HCT116 (cell line): ENCODE data around the gene TSPEAR. TPM values are rescaled to one million over a fixed set of nuclear protein-coding genes. Genes with fewer than 3 reads are reported as not detected.

Source experiments
- ATAC-seq: fragments of 200-7000 bp; cut with Tn5 transposase; 2 replicates; pipeline ENCODE4 v1.9.1; 2020; ENCODE audit warnings: mild to moderate bottlenecking, moderate library complexity
- BruUV-seq: library from RNA; stranded (reverse); fragments of 400-500 nt; replicated peaks from 2 replicates; lab custom pipeline; 2021; lab: Mats Ljungman, UMichigan
- CTCF ChIA-PET: fragments of 300-600 bp; sonication (Branson Sonifier 250); formaldehyde crosslinking; loops from one replicate; lab custom pipeline; 2021; ENCODE audit warnings: antibody characterized with exemption; lab: Charles Lee
- POLR2A ChIA-PET: fragments of 300-600, 350-600 bp; sonication (Branson Sonifier 250); formaldehyde crosslinking; loops from one replicate; lab custom pipeline; 2021; ENCODE audit warnings: antibody characterized with exemption; lab: Charles Lee
- RAD21 ChIA-PET, 2 experiments: fragments of 300-600 bp; sonication (Branson Sonifier 250); formaldehyde crosslinking; loops; one replicate each; lab custom pipeline; 2023; ENCODE audit warnings: low total read pairs in 2 of 2; ENCODE audit not compliant: uncharacterized antibody in 2 of 2, unreplicated experiment in 2 of 2, low non-redundant PET in 1 of 2; lab: Charles Lee
- DNase-seq: peaks from one replicate; pipeline ENCODE4 v3.0.0-alpha.2; 2010; ENCODE audit warnings: low read depth, low spot score
- H2AFZ ChIP-seq: fragments of 200-600 bp; shearing (Covaris generic), sonication (generic); 2 replicates; pipeline ENCODE4 v1.6.1; 2017; ENCODE audit warnings: low read depth, mixed run types, mixed read lengths, antibody characterized with exemption, low read length; ENCODE audit not compliant: poor library complexity, severe bottlenecking
- H3K27ac ChIP-seq: 2 replicates; pipeline ENCODE4 v1.5.1; 2012; ENCODE audit warnings: low read depth, low read length
- H3K27me3 ChIP-seq: fragments of 200-600 bp; sonication (generic); 2 replicates; pipeline ENCODE4 v1.6.1; 2016; ENCODE audit warnings: mixed run types, low read length, mixed read lengths; ENCODE audit not compliant: insufficient read depth
- H3K36me3 ChIP-seq, 2 experiments: fragments of 200-500 bp in 1 of 2; fragments of 200-600 bp in 1 of 2; sonication (Bioruptor generic) in 1 of 2; sonication (generic) in 1 of 2; 2 replicates each; pipeline versions ENCODE4 v1.5.1 to v1.6.1; 2014 to 2016; ENCODE audit warnings: low read length in 2 of 2, inconsistent platforms in 1 of 2, mixed read lengths in 1 of 2, mixed run types in 1 of 2; ENCODE audit not compliant: insufficient read depth in 2 of 2, control insufficient read depth in 1 of 2
- H3K4me1 ChIP-seq, 2 experiments: fragments of 200-600 bp in 1 of 2; sonication (generic) in 1 of 2; 2 replicates each; pipeline versions ENCODE4 v1.5.1 to v1.6.1; 2012 to 2017; ENCODE audit warnings: low read length in 2 of 2, inconsistent platforms in 1 of 2, mild to moderate bottlenecking in 1 of 2, mixed read lengths in 1 of 2, mixed run types in 1 of 2, moderate library complexity in 1 of 2; ENCODE audit not compliant: insufficient read depth in 2 of 2, control insufficient read depth in 1 of 2
- H3K4me2 ChIP-seq: fragments of 200-600 bp; sonication (generic); 2 replicates; pipeline ENCODE4 v1.6.1; 2017; ENCODE audit warnings: mixed run types, low read length, mixed read lengths
- H3K4me3 ChIP-seq, 2 experiments: fragments of 200-600 bp in 1 of 2; sonication (generic) in 1 of 2; replicated peaks in 1 of 2; 2 replicates each; pipeline ENCODE4 v1.5.1; 2011 to 2016; ENCODE audit warnings: low read length in 2 of 2, control low read depth in 1 of 2, low read depth in 1 of 2, mild to moderate bottlenecking in 1 of 2, mixed read lengths in 1 of 2, mixed run types in 1 of 2
- H3K79me2 ChIP-seq: fragments of 200-600 bp; sonication (generic); 2 replicates; pipeline ENCODE4 v1.6.1; 2017; ENCODE audit warnings: mild to moderate bottlenecking, mixed run types, low read length, moderate library complexity, mixed read lengths; ENCODE audit not compliant: insufficient read depth
- H3K9ac ChIP-seq: fragments of 200-600 bp; sonication (generic); 2 replicates; pipeline ENCODE4 v1.6.1; 2016; ENCODE audit warnings: low read length, mixed read lengths
- H3K9me2 ChIP-seq: fragments of 200-600 bp; sonication (generic), shearing (Covaris generic); 2 replicates; pipeline ENCODE4 v1.6.1; 2017; ENCODE audit warnings: mixed run types, mild to moderate bottlenecking, moderate library complexity; ENCODE audit not compliant: insufficient read depth
- H3K9me3 ChIP-seq, 2 experiments: fragments of 200-500 bp in 1 of 2; fragments of 200-600 bp in 1 of 2; sonication (Bioruptor generic) in 1 of 2; sonication (generic) in 1 of 2; 2 replicates each; pipeline ENCODE4 v1.6.1; 2014 to 2017; ENCODE audit warnings: low read length in 2 of 2, mixed read lengths in 2 of 2, inconsistent platforms in 1 of 2, low read depth in 1 of 2, mild to moderate bottlenecking in 1 of 2, mixed run types in 1 of 2, moderate library complexity in 1 of 2; ENCODE audit not compliant: control insufficient read depth in 1 of 2, insufficient read depth in 1 of 2
- H4K20me1 ChIP-seq: fragments of 200-600 bp; sonication (generic), shearing (Covaris generic); 2 replicates; pipeline ENCODE4 v1.6.1; 2017; ENCODE audit warnings: mixed run types, mild to moderate bottlenecking, moderate library complexity; ENCODE audit not compliant: insufficient read depth
- CBX3 ChIP-seq: IDR thresholded peaks from 2 replicates; pipeline ENCODE4 v1.6.1; 2012; ENCODE audit warnings: low read depth
- CEBPB ChIP-seq: IDR thresholded peaks from 2 replicates; pipeline ENCODE4 v1.6.1; 2012; ENCODE audit warnings: low read depth
- ELF1 ChIP-seq: IDR thresholded peaks from 2 replicates; pipeline ENCODE4 v1.6.1; 2012; ENCODE audit warnings: low read depth, borderline replicate concordance
- EZH2 ChIP-seq: fragments of 200-600 bp; sonication (generic); IDR thresholded peaks from 2 replicates; pipeline ENCODE4 v1.6.1; 2017; ENCODE audit warnings: antibody characterized with exemption, mixed run types
- EZH2phosphoT487 ChIP-seq: fragments of 200-600 bp; IDR thresholded peaks from 2 replicates; pipeline ENCODE4 v1.6.1; 2018; ENCODE audit warnings: antibody characterized with exemption, borderline replicate concordance
- FOSL1 ChIP-seq: IDR thresholded peaks from 2 replicates; pipeline ENCODE4 v1.6.1; 2012; ENCODE audit warnings: low read depth
- JUND ChIP-seq: IDR thresholded peaks from 2 replicates; pipeline ENCODE4 v1.6.1; 2012
- POLR2AphosphoS5 ChIP-seq: IDR thresholded peaks from 2 replicates; pipeline ENCODE4 v1.6.1; 2011; ENCODE audit warnings: mild to moderate bottlenecking, low read depth, low read length, moderate library complexity
- RAD21 ChIP-seq: IDR thresholded peaks from 2 replicates; pipeline ENCODE4 v1.6.1; 2012; ENCODE audit warnings: low read depth, mild to moderate bottlenecking
- SIN3A ChIP-seq: IDR thresholded peaks from 2 replicates; pipeline ENCODE4 v1.6.1; 2012; ENCODE audit warnings: low read depth
- SRF ChIP-seq: IDR thresholded peaks from 2 replicates; pipeline ENCODE4 v1.6.1; 2012; ENCODE audit warnings: low read depth
- ZFX ChIP-seq: fragments of 450-650 bp; IDR thresholded peaks from 2 replicates; pipeline ENCODE4 v1.6.1; 2017
- intact Hi-C: fragments of 100-400 bp; cut with micrococcal nuclease; formaldehyde crosslinking; loops from 2 replicates; pipeline ENCODE4 v1.10.0; 2022
- total RNA-seq: library from RNA; stranded (reverse); gene quantifications from one replicate; pipeline ENCODE4 v1.2.1, GENCODE V29; 2021; ENCODE audit not compliant: unreplicated experiment
- TF ChIP-seq, protein P1 (sequence below), 3 experiments: fragments of 200-600 bp in 1 of 3; sonication (generic) in 1 of 3; IDR thresholded peaks in 2 of 3; conservative IDR thresholded peaks in 1 of 3; 2 replicates each; pipeline ENCODE4 v1.5.1; 2012 to 2017; ENCODE audit warnings: low read depth in 2 of 3, low read length in 2 of 3, antibody characterized with exemption in 1 of 3, borderline replicate concordance in 1 of 3, control low read depth in 1 of 3, mild to moderate bottlenecking in 1 of 3, mixed read lengths in 1 of 3, mixed run types in 1 of 3, moderate library complexity in 1 of 3; ENCODE audit not compliant: insufficient read depth in 1 of 3
- TF ChIP-seq, protein P2 (sequence below): IDR thresholded peaks from 2 replicates; pipeline ENCODE4 v1.6.1; 2012; ENCODE audit warnings: low read depth
- TF ChIP-seq, protein P3 (sequence below): IDR thresholded peaks from 2 replicates; pipeline ENCODE4 v1.6.1; 2012
- TF ChIP-seq, protein P4 (sequence below): IDR thresholded peaks from 2 replicates; pipeline ENCODE4 v1.6.1; 2011; ENCODE audit warnings: mild to moderate bottlenecking, low read length, moderate library complexity; ENCODE audit not compliant: insufficient replicate concordance; ENCODE audit errors: extremely low read depth

The TSPEAR gene
- total RNA-seq, 1 experiment from 2014 or later, result not detected

DNA sequence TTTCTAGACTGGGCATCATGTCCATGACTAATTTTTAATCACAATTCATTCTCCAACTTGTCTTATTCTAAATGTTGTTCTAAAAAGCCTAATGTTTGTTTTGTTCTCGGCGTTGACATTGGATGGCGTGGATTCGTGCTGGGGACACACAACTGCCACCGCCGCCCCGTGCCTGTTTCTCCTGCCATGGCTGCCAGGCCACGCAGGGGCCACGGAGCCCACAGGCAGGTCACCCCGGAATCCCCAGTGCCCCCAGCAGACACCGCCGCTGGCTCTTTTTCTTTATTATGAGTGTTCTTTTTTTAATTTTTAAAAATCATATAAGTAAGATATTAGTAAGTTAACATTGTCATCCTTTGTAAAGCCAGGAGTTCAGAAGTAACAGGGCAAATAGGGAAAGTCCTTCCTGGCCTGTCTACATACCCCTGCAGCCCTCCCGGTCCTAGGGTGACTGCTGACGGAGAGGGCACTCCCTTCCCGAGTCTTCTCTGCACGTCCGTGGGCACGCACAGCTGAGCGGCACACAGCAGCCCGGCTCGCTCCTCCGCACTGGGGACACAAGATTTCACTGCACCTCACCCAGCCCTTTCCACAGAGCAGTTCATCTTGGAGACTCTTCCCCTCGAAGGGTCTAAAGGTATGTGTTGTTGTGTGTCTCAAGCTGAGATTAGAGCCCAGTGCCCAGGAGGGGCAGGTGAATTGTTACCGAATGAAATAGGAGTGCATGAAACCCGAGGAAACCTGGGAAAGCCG, 203.5 kb downstream of the TSPEAR start:
- Histone ChIP-seq H3K4me2 (no peak overlapping the region), H3K9me2 (no peaks in the 10 kb centered on the region), H3K27me3 (no peaks in the 10 kb centered on the region), H3K27ac (no peak overlapping the region), H3K36me3 (no peaks in the 10 kb centered on the region), H4K20me1 (no peaks in the 10 kb centered on the region), H3K4me3 (no peak overlapping the region), H2AFZ (no peak overlapping the region), H3K79me2 (no peaks in the 10 kb centered on the region), H3K9me3 (no peaks in the 10 kb centered on the region), H3K9ac (no peak overlapping the region), H3K4me1 (peaks cover 9 to 15% of the 10 kb centered on the region in 2 experiments)
- ChIA-PET CTCF (no interaction called here), POLR2A (no interaction called here), RAD21 (no interaction called here)
- intact Hi-C loops, result no loop called here
- no peak for DNase-seq
- TF ChIP-seq, protein P1, sequence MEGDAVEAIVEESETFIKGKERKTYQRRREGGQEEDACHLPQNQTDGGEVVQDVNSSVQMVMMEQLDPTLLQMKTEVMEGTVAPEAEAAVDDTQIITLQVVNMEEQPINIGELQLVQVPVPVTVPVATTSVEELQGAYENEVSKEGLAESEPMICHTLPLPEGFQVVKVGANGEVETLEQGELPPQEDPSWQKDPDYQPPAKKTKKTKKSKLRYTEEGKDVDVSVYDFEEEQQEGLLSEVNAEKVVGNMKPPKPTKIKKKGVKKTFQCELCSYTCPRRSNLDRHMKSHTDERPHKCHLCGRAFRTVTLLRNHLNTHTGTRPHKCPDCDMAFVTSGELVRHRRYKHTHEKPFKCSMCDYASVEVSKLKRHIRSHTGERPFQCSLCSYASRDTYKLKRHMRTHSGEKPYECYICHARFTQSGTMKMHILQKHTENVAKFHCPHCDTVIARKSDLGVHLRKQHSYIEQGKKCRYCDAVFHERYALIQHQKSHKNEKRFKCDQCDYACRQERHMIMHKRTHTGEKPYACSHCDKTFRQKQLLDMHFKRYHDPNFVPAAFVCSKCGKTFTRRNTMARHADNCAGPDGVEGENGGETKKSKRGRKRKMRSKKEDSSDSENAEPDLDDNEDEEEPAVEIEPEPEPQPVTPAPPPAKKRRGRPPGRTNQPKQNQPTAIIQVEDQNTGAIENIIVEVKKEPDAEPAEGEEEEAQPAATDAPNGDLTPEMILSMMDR (IDR thresholded peaks at IDR 0.05 in 2 of 3, conservative IDR thresholded peaks at IDR 0.05 in 1 of 3; ENCODE audit: borderline replicate concordance in 1 of 3, insufficient read depth in 1 of 3, low read depth in 2 of 3, low read length in 2 of 3), result no peak
- no peak for TF ChIP-seq JUND
- TF ChIP-seq CBX3, result no peak
- TF ChIP-seq ELF1, result no peak
- no peak for TF ChIP-seq ZFX
- no peak for TF ChIP-seq SRF
- no peak for TF ChIP-seq FOSL1
- TF ChIP-seq, protein P2, sequence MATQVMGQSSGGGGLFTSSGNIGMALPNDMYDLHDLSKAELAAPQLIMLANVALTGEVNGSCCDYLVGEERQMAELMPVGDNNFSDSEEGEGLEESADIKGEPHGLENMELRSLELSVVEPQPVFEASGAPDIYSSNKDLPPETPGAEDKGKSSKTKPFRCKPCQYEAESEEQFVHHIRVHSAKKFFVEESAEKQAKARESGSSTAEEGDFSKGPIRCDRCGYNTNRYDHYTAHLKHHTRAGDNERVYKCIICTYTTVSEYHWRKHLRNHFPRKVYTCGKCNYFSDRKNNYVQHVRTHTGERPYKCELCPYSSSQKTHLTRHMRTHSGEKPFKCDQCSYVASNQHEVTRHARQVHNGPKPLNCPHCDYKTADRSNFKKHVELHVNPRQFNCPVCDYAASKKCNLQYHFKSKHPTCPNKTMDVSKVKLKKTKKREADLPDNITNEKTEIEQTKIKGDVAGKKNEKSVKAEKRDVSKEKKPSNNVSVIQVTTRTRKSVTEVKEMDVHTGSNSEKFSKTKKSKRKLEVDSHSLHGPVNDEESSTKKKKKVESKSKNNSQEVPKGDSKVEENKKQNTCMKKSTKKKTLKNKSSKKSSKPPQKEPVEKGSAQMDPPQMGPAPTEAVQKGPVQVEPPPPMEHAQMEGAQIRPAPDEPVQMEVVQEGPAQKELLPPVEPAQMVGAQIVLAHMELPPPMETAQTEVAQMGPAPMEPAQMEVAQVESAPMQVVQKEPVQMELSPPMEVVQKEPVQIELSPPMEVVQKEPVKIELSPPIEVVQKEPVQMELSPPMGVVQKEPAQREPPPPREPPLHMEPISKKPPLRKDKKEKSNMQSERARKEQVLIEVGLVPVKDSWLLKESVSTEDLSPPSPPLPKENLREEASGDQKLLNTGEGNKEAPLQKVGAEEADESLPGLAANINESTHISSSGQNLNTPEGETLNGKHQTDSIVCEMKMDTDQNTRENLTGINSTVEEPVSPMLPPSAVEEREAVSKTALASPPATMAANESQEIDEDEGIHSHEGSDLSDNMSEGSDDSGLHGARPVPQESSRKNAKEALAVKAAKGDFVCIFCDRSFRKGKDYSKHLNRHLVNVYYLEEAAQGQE, result no peak
- TF ChIP-seq, protein P3, sequence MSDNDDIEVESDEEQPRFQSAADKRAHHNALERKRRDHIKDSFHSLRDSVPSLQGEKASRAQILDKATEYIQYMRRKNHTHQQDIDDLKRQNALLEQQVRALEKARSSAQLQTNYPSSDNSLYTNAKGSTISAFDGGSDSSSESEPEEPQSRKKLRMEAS, result no peak
- no peak for TF ChIP-seq RAD21
- TF ChIP-seq, protein P4, sequence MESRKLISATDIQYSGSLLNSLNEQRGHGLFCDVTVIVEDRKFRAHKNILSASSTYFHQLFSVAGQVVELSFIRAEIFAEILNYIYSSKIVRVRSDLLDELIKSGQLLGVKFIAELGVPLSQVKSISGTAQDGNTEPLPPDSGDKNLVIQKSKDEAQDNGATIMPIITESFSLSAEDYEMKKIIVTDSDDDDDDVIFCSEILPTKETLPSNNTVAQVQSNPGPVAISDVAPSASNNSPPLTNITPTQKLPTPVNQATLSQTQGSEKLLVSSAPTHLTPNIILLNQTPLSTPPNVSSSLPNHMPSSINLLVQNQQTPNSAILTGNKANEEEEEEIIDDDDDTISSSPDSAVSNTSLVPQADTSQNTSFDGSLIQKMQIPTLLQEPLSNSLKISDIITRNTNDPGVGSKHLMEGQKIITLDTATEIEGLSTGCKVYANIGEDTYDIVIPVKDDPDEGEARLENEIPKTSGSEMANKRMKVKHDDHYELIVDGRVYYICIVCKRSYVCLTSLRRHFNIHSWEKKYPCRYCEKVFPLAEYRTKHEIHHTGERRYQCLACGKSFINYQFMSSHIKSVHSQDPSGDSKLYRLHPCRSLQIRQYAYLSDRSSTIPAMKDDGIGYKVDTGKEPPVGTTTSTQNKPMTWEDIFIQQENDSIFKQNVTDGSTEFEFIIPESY, result no peak
- TF ChIP-seq EZH2phosphoT487, result no peak
- no peak for TF ChIP-seq EZH2
- TF ChIP-seq POLR2AphosphoS5, result no peak
- TF ChIP-seq SIN3A, result no peak
- no peak for TF ChIP-seq CEBPB
- ATAC-seq, result no peak
- BruUV-seq, result no TSS peak
